B cell (primary cell): ENCODE measurements around the gene TGFBR2. TPM values are rescaled to one million over a fixed set of nuclear protein-coding genes. Genes with fewer than 3 reads are reported as not detected.
A peak's percentile ranks its signal among the peaks of the same experiment; 100 is the strongest.

Experiments used
- ATAC-seq: fragments of 200-7000 bp; cut with Tn5 transposase; one replicate; pipeline ENCODE4 v1.10.0; 2021; ENCODE audit warnings: low read depth, mild to moderate bottlenecking, moderate number of reproducible peaks, moderate library complexity
- CTCF ChIA-PET: fragments of 350-600 bp; sonication (Branson Sonifier 250); formaldehyde crosslinking; loops from one replicate; lab custom pipeline; 2021; ENCODE audit warnings: antibody characterized with exemption, inconsistent platforms; lab: Charles Lee
- POLR2A ChIA-PET: fragments of 350-600 bp; sonication (Branson Sonifier 250); formaldehyde crosslinking; loops from one replicate; lab custom pipeline; 2021; ENCODE audit warnings: antibody characterized with exemption; lab: Charles Lee
- DNase-seq: peaks from one replicate; pipeline ENCODE4 v3.0.0; 2013
- H2AFZ ChIP-seq: 2 replicates; pipeline ENCODE4 v1.6.1; 2012; ENCODE audit warnings: mild to moderate bottlenecking, low read depth, low read length; ENCODE audit not compliant: insufficient read depth, poor library complexity, severe bottlenecking
- H3K27ac ChIP-seq, 2 donors: 1 replicate in 1 of 2; 2 replicates in 1 of 2; pipeline ENCODE4 v1.5.1; 2012 to 2013; ENCODE audit warnings: low read length in 2 of 2, mild to moderate bottlenecking in 2 of 2, moderate library complexity in 1 of 2
- H3K27me3 ChIP-seq, 4 experiments: fragments of 200-600 bp in 1 of 4; sonication (generic) in 1 of 4; replicated peaks in 1 of 4; 1 replicate in 2 of 4; 2 replicates in 2 of 4; pipeline versions ENCODE4 v1.6.1 to v1.7.0; 2013 to 2016; ENCODE audit warnings: low read length in 3 of 4, mild to moderate bottlenecking in 2 of 4, mixed read lengths in 1 of 4, moderate library complexity in 1 of 4; ENCODE audit not compliant: insufficient read depth in 4 of 4, control insufficient read depth in 3 of 4; ENCODE audit errors: control extremely low read depth in 1 of 4
- H3K36me3 ChIP-seq, 2 experiments: replicated peaks in 1 of 2; 1 replicate in 1 of 2; 2 replicates in 1 of 2; pipeline versions ENCODE4 v1.6.1 to v1.7.1; 2013; ENCODE audit warnings: low read length in 1 of 2; ENCODE audit not compliant: insufficient read depth in 2 of 2, control insufficient read depth in 1 of 2; ENCODE audit errors: control extremely low read depth in 1 of 2, extremely low read depth in 1 of 2
- H3K4me1 ChIP-seq, 2 donors: fragments of 200-600 bp in 1 of 2; sonication (generic) in 1 of 2; 1 replicate in 1 of 2; 2 replicates in 1 of 2; pipeline versions ENCODE4 v1.5.1 to v1.6.1; 2013 to 2017; ENCODE audit warnings: low read length in 2 of 2; ENCODE audit not compliant: control insufficient read depth in 2 of 2, insufficient read depth in 2 of 2
- H3K4me2 ChIP-seq: replicated peaks from 2 replicates; pipeline ENCODE3; 2012; ENCODE audit warnings: mild to moderate bottlenecking, low read depth, low read length; ENCODE audit not compliant: poor library complexity, severe bottlenecking
- H3K4me3 ChIP-seq, 5 experiments: fragments of 200-600 bp in 1 of 5; sonication (generic) in 1 of 5; 1 replicate in 3 of 5; 2 replicates in 2 of 5; pipeline versions ENCODE4 v1.5.1 to v1.7.0; 2011 to 2016; ENCODE audit warnings: low read length in 4 of 5, mild to moderate bottlenecking in 4 of 5, low read depth in 2 of 5, control low read depth in 1 of 5, moderate library complexity in 1 of 5; ENCODE audit not compliant: insufficient read depth in 1 of 5; ENCODE audit errors: control extremely low read depth in 1 of 5, extremely low read depth in 1 of 5
- H3K79me2 ChIP-seq: fragments of 200-600 bp; sonication (generic); one replicate; pipeline ENCODE4 v1.6.0; 2016; ENCODE audit warnings: low read length; ENCODE audit not compliant: control insufficient read depth, insufficient read depth
- H3K9ac ChIP-seq: fragments of 200-600 bp; sonication (generic); 2 replicates; pipeline ENCODE4 v1.6.1; 2017; ENCODE audit warnings: mild to moderate bottlenecking, low read length, moderate library complexity
- H3K9me3 ChIP-seq, 3 donors: one replicate each; pipeline versions ENCODE4 v1.6.1 to v1.7.1; 2013; ENCODE audit warnings: low read length in 2 of 3; ENCODE audit not compliant: control insufficient read depth in 2 of 3, insufficient read depth in 1 of 3; ENCODE audit errors: control extremely low read depth in 1 of 3
- H4K20me1 ChIP-seq: 2 replicates; pipeline ENCODE4 v1.6.0; 2012; ENCODE audit warnings: mild to moderate bottlenecking, low read length; ENCODE audit not compliant: insufficient read depth, control insufficient read depth, poor library complexity, severe bottlenecking
- H3K27ac Mint-ChIP-seq: one replicate; pipeline ENCODE4 v1.8.0; 2021; ENCODE audit warnings: mixed read lengths
- H3K27me3 Mint-ChIP-seq: one replicate; pipeline ENCODE4 v1.8.0; 2021; ENCODE audit warnings: mixed read lengths
- H3K4me1 Mint-ChIP-seq: one replicate; pipeline ENCODE4 v1.8.0; 2021; ENCODE audit warnings: mixed read lengths
- H3K4me3 Mint-ChIP-seq: one replicate; pipeline ENCODE4 v1.8.0; 2021; ENCODE audit warnings: mixed read lengths
- H3K9me3 Mint-ChIP-seq: one replicate; pipeline ENCODE4 v1.8.0; 2022; ENCODE audit warnings: mixed read lengths; ENCODE audit not compliant: insufficient read depth
- CTCF ChIP-seq: fragments of 200-600 bp; IDR thresholded peaks from one replicate; pipeline ENCODE4 v1.8.0; 2022; ENCODE audit warnings: antibody characterized with exemption, mild to moderate bottlenecking
- EZH2 ChIP-seq: IDR thresholded peaks from 2 replicates; pipeline ENCODE4 v1.6.1; 2012; ENCODE audit warnings: borderline replicate concordance, low read depth, mild to moderate bottlenecking, moderate library complexity, low read length; ENCODE audit not compliant: insufficient read depth, poor library complexity, severe bottlenecking
- WGBS: methylation state at CpG from one replicate; pipeline ENCODE4 v1.1.5; 2013; ENCODE audit warnings: missing lambda C conversion rate; ENCODE audit not compliant: insufficient coverage; 5-methylcytosine and 5-hydroxymethylcytosine counted together
- intact Hi-C: fragments of 100-400 bp; cut with micrococcal nuclease; formaldehyde crosslinking; loops from one replicate; pipeline ENCODE4 v1.10.0; 2022
- polyA plus RNA-seq: library from polyadenylated mRNA; depleted of rRNA; stranded (reverse); fragments of >200 nt; gene quantifications from 2 replicates; pipeline ENCODE4 v1.2.3, GENCODE V29; 2012
- total RNA-seq, 2 donors: library from RNA; stranded (reverse); fragments of 120-200 nt in 1 of 2; gene quantifications; 1 replicate in 1 of 2; 2 replicates in 1 of 2; pipeline versions ENCODE4 v1.2.3 to v1.2.4, GENCODE V29; 2013 to 2022

Gene TGFBR2
- total and polyA plus RNA-seq, 2 donors (not counting 1 experiment from before 2014, with no cell fraction given) = 68.7 to 189 TPM

DNA sequence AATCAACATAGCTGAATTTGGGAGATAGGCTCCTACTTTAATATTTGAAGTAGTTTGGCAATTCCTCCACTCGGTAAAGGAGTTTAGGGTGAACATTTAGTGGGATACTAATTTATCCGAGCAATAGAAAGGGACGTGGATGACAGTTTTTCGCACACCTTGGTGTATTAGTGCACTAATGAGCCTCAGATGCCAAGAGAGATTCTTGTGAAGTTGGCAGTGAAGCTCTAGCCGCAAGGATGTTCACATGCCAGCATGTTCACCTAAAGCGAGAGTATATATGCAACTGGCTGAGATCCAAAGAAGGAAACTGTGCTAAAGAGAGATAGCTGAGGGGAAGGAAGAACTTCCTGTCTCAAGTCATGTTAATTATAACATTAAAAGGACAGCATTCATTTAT, 58.5 kb downstream of the TGFBR2 start:
- H3K27ac Mint-ChIP-seq = peak overlapping the region; percentile 89
- Histone ChIP-seq H3K4me3 (peak overlapping the region in 1 of 5 experiments; percentile 30), H4K20me1 (no peaks in the 10 kb centered on the region), H3K9me3 (peaks cover 0 to 9% (median 5%) of the 10 kb centered on the region in 3 donors), H3K9ac (peak overlapping the region; percentile 13), H3K27me3 (no peaks in the 10 kb centered on the region), H3K36me3 (peaks cover 13 to 73% of the 10 kb centered on the region in 2 experiments), H3K27ac (peak overlapping the region; percentile 48 to 81), H3K79me2 (peaks cover 94% of the 10 kb centered on the region), H2AFZ (peak overlapping the region; percentile 32), H3K4me2 (peak overlapping the region; percentile 60), H3K4me1 (peaks cover 81 to 91% of the 10 kb centered on the region in 2 donors)
- DNase-seq (peak; percentile 37), ATAC-seq (no peak)
- ChIA-PET CTCF (interaction anchor here (1.3 to 1.5 kb wide), 2 partner anchors 9 to 345 kb away, joined by 3 to 7 read pairs; no protein-coding TSS in a partner anchor), POLR2A (interaction anchor here (0.6 kb wide), 1 partner anchor 36 kb away, joined by 10 read pairs; no protein-coding TSS in a partner anchor)
- 18% methylated on average over 6 of the region's 6 CpGs for WGBS
- H3K4me1 Mint-ChIP-seq = peaks cover 88% of the 10 kb centered on the region
- intact Hi-C loops = loop anchor here (5.0 kb wide), 1 partner anchor 38 kb away; no protein-coding TSS in a partner anchor
- TF ChIP-seq EZH2 (no peak), CTCF (no peak)
- peak overlapping the region; percentile 46 for H3K4me3 Mint-ChIP-seq
- no peaks in the 10 kb centered on the region for H3K27me3 Mint-ChIP-seq
- peaks cover 4% of the 10 kb centered on the region for H3K9me3 Mint-ChIP-seq

DNA sequence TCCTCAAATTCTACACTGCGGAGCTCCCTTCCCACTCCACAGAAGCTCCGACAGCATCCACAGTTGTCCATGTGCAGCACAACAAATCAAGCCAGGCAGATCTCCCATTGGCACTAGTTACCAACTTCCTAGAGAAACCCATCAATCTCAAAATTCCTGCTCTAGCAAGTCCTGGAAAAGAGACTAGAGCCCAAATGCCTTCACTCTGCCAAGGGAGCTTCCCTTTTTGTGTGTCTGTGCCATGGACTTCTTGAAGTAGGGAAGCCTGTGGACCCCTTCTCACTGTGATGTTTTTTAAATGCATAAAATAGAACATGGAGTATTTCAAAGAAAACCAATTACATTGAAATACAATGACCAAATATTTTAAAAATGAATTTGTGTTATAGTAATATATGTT, 59.1 kb downstream of the TGFBR2 start:
- CTCF ChIA-PET = interaction anchor here (1.3 to 1.9 kb wide), 4 partner anchors 8 to 346 kb away, joined by 3 to 7 read pairs (median 6); no protein-coding TSS in a partner anchor
- H3K4me3 Mint-ChIP-seq = no peak overlapping the region
- WGBS = 100% methylated on average over 2 of the region's 2 CpGs
- no peak overlapping the region for H2AFZ ChIP-seq
- peaks cover 94% of the 10 kb centered on the region for H3K79me2 ChIP-seq
- H3K4me1 Mint-ChIP-seq = peaks cover 92% of the 10 kb centered on the region
- no peak for DNase-seq
- TF ChIP-seq CTCF (no peak), EZH2 (no peak)
- peak overlapping the region; percentile 32 to 81 for H3K27ac ChIP-seq
- H3K27me3 ChIP-seq = no peaks in the 10 kb centered on the region
- H3K27me3 Mint-ChIP-seq = no peaks in the 10 kb centered on the region
- H3K9me3 Mint-ChIP-seq = peaks cover 4% of the 10 kb centered on the region
- no peaks in the 10 kb centered on the region for H4K20me1 ChIP-seq
- peak overlapping the region; percentile 68 for H3K27ac Mint-ChIP-seq
- intact Hi-C loops = loop anchor here (5.0 kb wide), 1 partner anchor 38 kb away; no protein-coding TSS in a partner anchor
- peak overlapping the region; percentile 60 for H3K4me2 ChIP-seq
- H3K36me3 ChIP-seq = peaks cover 13 to 73% of the 10 kb centered on the region in 2 experiments
- POLR2A ChIA-PET = no interaction called here
- no peak overlapping the region for H3K4me3 ChIP-seq
- peaks cover 77 to 89% of the 10 kb centered on the region in 2 donors for H3K4me1 ChIP-seq
- H3K9me3 ChIP-seq = peaks cover 0 to 9% (median 5%) of the 10 kb centered on the region in 3 donors
- no peak for ATAC-seq
- H3K9ac ChIP-seq = no peak overlapping the region
